Natural killer cell (primary cell): ENCODE measurements around the gene ZNF536. TPM values are rescaled to one million over a fixed set of nuclear protein-coding genes. Genes with fewer than 3 reads are reported as not detected.

Source experiments
- ATAC-seq, 3 donors: fragments of 150-1000 bp in 2 of 3; fragments of 200-7000 bp in 1 of 3; cut with Tn5 transposase; 1 replicate in 1 of 3; 2 replicates in 2 of 3; pipeline ENCODE4 v1.10.0; 2021; ENCODE audit warnings: mild to moderate bottlenecking in 2 of 3, moderate library complexity in 2 of 3
- DNase-seq, 2 donors: peaks; one replicate each; pipeline versions ENCODE4 v3.0.0 to v3.0.0-alpha.2; 2013 to 2021; ENCODE audit warnings: mixed read lengths in 1 of 2
- H3K27ac ChIP-seq: one replicate; pipeline ENCODE4 v1.5.1; 2013; ENCODE audit warnings: mild to moderate bottlenecking, low read length
- H3K27me3 ChIP-seq: one replicate; pipeline ENCODE4 v1.6.1; 2013; ENCODE audit warnings: low read length; ENCODE audit not compliant: control insufficient read depth, insufficient read depth
- H3K36me3 ChIP-seq: one replicate; pipeline ENCODE4 v1.6.1; 2013; ENCODE audit warnings: low read length; ENCODE audit not compliant: control insufficient read depth, insufficient read depth
- H3K4me1 ChIP-seq: one replicate; pipeline ENCODE4 v1.6.1; 2013; ENCODE audit warnings: low read length; ENCODE audit not compliant: control insufficient read depth, insufficient read depth
- H3K4me3 ChIP-seq: one replicate; pipeline ENCODE4 v1.5.1; 2013; ENCODE audit warnings: low read length
- H3K9me3 ChIP-seq: one replicate; pipeline ENCODE4 v1.6.1; 2013; ENCODE audit warnings: low read length; ENCODE audit not compliant: control insufficient read depth, insufficient read depth
- H3K27ac Mint-ChIP-seq, 2 donors: one replicate each; pipeline ENCODE4 v1.8.0; 2022; ENCODE audit warnings: mild to moderate bottlenecking in 2 of 2, mixed read lengths in 2 of 2, moderate library complexity in 1 of 2
- H3K27me3 Mint-ChIP-seq, 2 donors: one replicate each; pipeline ENCODE4 v1.8.0; 2022; ENCODE audit warnings: low read depth in 2 of 2, mixed read lengths in 2 of 2
- H3K36me3 Mint-ChIP-seq: one replicate; pipeline ENCODE4 v1.8.0; 2022; ENCODE audit warnings: mixed read lengths
- H3K4me1 Mint-ChIP-seq, 2 donors: one replicate each; pipeline ENCODE4 v1.8.0; 2022; ENCODE audit warnings: mixed read lengths in 2 of 2
- H3K4me3 Mint-ChIP-seq: one replicate; pipeline ENCODE4 v1.8.0; 2022; ENCODE audit warnings: mild to moderate bottlenecking, moderate library complexity, mixed read lengths
- H3K9me3 Mint-ChIP-seq, 2 donors: one replicate each; pipeline ENCODE4 v1.8.0; 2022; ENCODE audit warnings: mixed read lengths in 2 of 2
- CTCF ChIP-seq: fragments of 200-600 bp; IDR thresholded peaks from one replicate; pipeline ENCODE4 v1.8.0; 2022; ENCODE audit warnings: antibody characterized with exemption
- WGBS: methylation state at CpG from one replicate; pipeline ENCODE4 v1.1.7; 2013; ENCODE audit warnings: missing lambda C conversion rate; ENCODE audit not compliant: insufficient coverage; 5-methylcytosine and 5-hydroxymethylcytosine counted together
- intact Hi-C: fragments of 100-400 bp; cut with micrococcal nuclease; formaldehyde crosslinking; loops from one replicate; pipeline ENCODE4 v1.14.2; 2022
- total RNA-seq, 4 donors: library from RNA; stranded (reverse); fragments of 120-200 nt in 1 of 4; gene quantifications; one replicate each; pipeline versions ENCODE4 v1.2.3 to v1.2.4, GENCODE V29; 2013 to 2022

The ZNF536 gene
- total RNA-seq, 3 donors from 2014 or later (not counting 1 experiment from before 2014, with no cell fraction given) = not detected

GRCh38 chr19:30441011-30441410 is 68.8 kb downstream of the ZNF536 start:
- ATAC-seq (no peak), DNase-seq (no peak)
- Histone ChIP-seq H3K4me3 (no peak overlapping the region), H3K36me3 (no peaks in the 10 kb centered on the region), H3K9me3 (no peaks in the 10 kb centered on the region), H3K4me1 (no peaks in the 10 kb centered on the region), H3K27me3 (no peaks in the 10 kb centered on the region), H3K27ac (no peak overlapping the region)
- H3K27me3 Mint-ChIP-seq = no peaks in the 10 kb centered on the region
- no peaks in the 10 kb centered on the region for H3K4me1 Mint-ChIP-seq
- no peak overlapping the region for H3K4me3 Mint-ChIP-seq
- H3K9me3 Mint-ChIP-seq = no peaks in the 10 kb centered on the region
- no peaks in the 10 kb centered on the region for H3K36me3 Mint-ChIP-seq
- H3K27ac Mint-ChIP-seq = no peak overlapping the region
- no peak for TF ChIP-seq CTCF
- intact Hi-C loops = no loop called here
- 93% methylated on average over 4 of the region's 4 CpGs for WGBS

GRCh38 chr19:30442674-30443073 is 70.5 kb downstream of the ZNF536 start:
- Mint-ChIP-seq H3K27ac (no peak overlapping the region), H3K27me3 (no peaks in the 10 kb centered on the region), H3K9me3 (no peaks in the 10 kb centered on the region), H3K4me3 (no peak overlapping the region), H3K36me3 (no peaks in the 10 kb centered on the region), H3K4me1 (no peaks in the 10 kb centered on the region)
- ATAC-seq (no peak), DNase-seq (no peak)
- Histone ChIP-seq H3K36me3 (no peaks in the 10 kb centered on the region), H3K9me3 (no peaks in the 10 kb centered on the region), H3K27ac (no peak overlapping the region), H3K27me3 (no peaks in the 10 kb centered on the region), H3K4me1 (no peaks in the 10 kb centered on the region), H3K4me3 (no peak overlapping the region)
- intact Hi-C loops = no loop called here
- WGBS = 100% methylated on average over 4 of the region's 4 CpGs
- TF ChIP-seq CTCF = no peak

GRCh38 chr19:30443531-30444252 is 71.5 kb downstream of the ZNF536 start:
- no peak for DNase-seq
- Histone ChIP-seq H3K36me3 (no peaks in the 10 kb centered on the region), H3K27ac (no peak overlapping the region), H3K4me1 (no peaks in the 10 kb centered on the region), H3K4me3 (no peak overlapping the region), H3K9me3 (no peaks in the 10 kb centered on the region), H3K27me3 (no peaks in the 10 kb centered on the region)
- Mint-ChIP-seq H3K4me3 (no peak overlapping the region), H3K27ac (no peak overlapping the region), H3K36me3 (no peaks in the 10 kb centered on the region), H3K27me3 (peaks cover 0 to 10% of the 10 kb centered on the region in 2 donors), H3K4me1 (no peaks in the 10 kb centered on the region), H3K9me3 (no peaks in the 10 kb centered on the region)
- intact Hi-C loops = no loop called here
- no peak for ATAC-seq
- 94% methylated on average over 50 of the region's 50 CpGs for WGBS
- TF ChIP-seq CTCF = no peak

- no peak for TF ChIP-seq CTCF
- no peak overlapping the region for H3K27ac ChIP-seq
- no peaks in the 10 kb centered on the region for H3K36me3 ChIP-seq
- Mint-ChIP-seq H3K4me3 (no peak overlapping the region), H3K9me3 (no peaks in the 10 kb centered on the region), H3K4me1 (no peaks in the 10 kb centered on the region), H3K27me3 (peaks cover 0 to 16% of the 10 kb centered on the region in 2 donors), H3K36me3 (no peaks in the 10 kb centered on the region), H3K27ac (no peak overlapping the region)
- no peaks in the 10 kb centered on the region for H3K27me3 ChIP-seq
- H3K4me1 ChIP-seq = no peaks in the 10 kb centered on the region
- 96% methylated on average over 37 of the region's 37 CpGs for WGBS
- intact Hi-C loops = no loop called here
- no peak overlapping the region for H3K4me3 ChIP-seq
- DNase-seq = no peak
- no peaks in the 10 kb centered on the region for H3K9me3 ChIP-seq
- no peak for ATAC-seq
These were observed 72.1 kb downstream of the ZNF536 start for GRCh38 chr19:30444253-30444671.
